Neural progenitor cell (in vitro differentiated cells): ENCODE results near the gene TTLL10. TPM values are rescaled to one million over a fixed set of nuclear protein-coding genes. Genes with fewer than 3 reads are reported as not detected.
"Not testable (repeated sequence)": the region's sequence is repeated elsewhere in the genome, so short reads cannot be mapped to it uniquely, and the experiment has no call there.

Experiments
- DNase-seq: peaks from one replicate; pipeline ENCODE4 v3.0.0-alpha.2; 2016; ENCODE audit warnings: low spot score
- H2AFZ ChIP-seq: fragments of 200-600 bp; sonication (generic); replicated peaks from 2 replicates; pipeline ENCODE4 v1.6.1; 2016; ENCODE audit warnings: antibody characterized with exemption
- H3F3A ChIP-seq: fragments of 200-600 bp; sonication (generic); 2 replicates; pipeline ENCODE4 v1.6.1; 2016; ENCODE audit warnings: antibody characterized with exemption, low read depth
- H3K27ac ChIP-seq: fragments of 200-600 bp; sonication (generic); 2 replicates; pipeline ENCODE4 v1.5.1; 2016; ENCODE audit warnings: mild to moderate bottlenecking
- H3K27me3 ChIP-seq: fragments of 200-600 bp; sonication (generic); 2 replicates; pipeline ENCODE4 v1.6.1; 2016; ENCODE audit warnings: mild to moderate bottlenecking, moderate library complexity
- H3K36me3 ChIP-seq: fragments of 200-600 bp; sonication (generic); 2 replicates; pipeline ENCODE4 v1.5.1; 2016
- H3K4me1 ChIP-seq: fragments of 200-600 bp; sonication (generic); 2 replicates; pipeline ENCODE4 v1.6.1; 2016; ENCODE audit warnings: mixed run types
- H3K4me2 ChIP-seq: fragments of 200-600 bp; sonication (generic); 2 replicates; pipeline ENCODE4 v1.6.1; 2016
- H3K4me3 ChIP-seq: fragments of 200-600 bp; sonication (generic); 2 replicates; pipeline ENCODE4 v1.5.1; 2016
- H3K79me2 ChIP-seq: fragments of 200-600 bp; sonication (generic); 2 replicates; pipeline ENCODE4 v1.6.1; 2016; ENCODE audit warnings: low read depth
- H3K9ac ChIP-seq: fragments of 200-600 bp; sonication (generic); 2 replicates; pipeline ENCODE4 v1.6.1; 2016
- H3K9me3 ChIP-seq: fragments of 200-600 bp; sonication (generic); 2 replicates; pipeline ENCODE4 v1.5.1; 2016; ENCODE audit warnings: low read depth
- H4K20me1 ChIP-seq: fragments of 200-600 bp; sonication (generic); 2 replicates; pipeline ENCODE4 v1.6.1; 2016; ENCODE audit warnings: low read depth
- H3K27ac Mint-ChIP-seq: 3 replicates; pipeline ENCODE4 v1.8.0; 2021; ENCODE audit warnings: mixed read lengths
- H3K27me3 Mint-ChIP-seq: 2 replicates; pipeline ENCODE4 v1.8.0; 2022; ENCODE audit warnings: low read depth, mild to moderate bottlenecking, inconsistent platforms, moderate library complexity, mixed read lengths; ENCODE audit not compliant: insufficient read depth
- H3K36me3 Mint-ChIP-seq: 3 replicates; pipeline ENCODE4 v1.8.0; 2021; ENCODE audit warnings: mixed read lengths
- H3K4me1 Mint-ChIP-seq: 3 replicates; pipeline ENCODE4 v1.8.0; 2021; ENCODE audit warnings: mixed read lengths
- H3K4me3 Mint-ChIP-seq: 3 replicates; pipeline ENCODE4 v1.8.0; 2021; ENCODE audit warnings: mild to moderate bottlenecking, moderate library complexity, mixed read lengths
- H3K9me3 Mint-ChIP-seq: 3 replicates; pipeline ENCODE4 v1.8.0; 2020; ENCODE audit warnings: mixed read lengths
- CTCF ChIP-seq: fragments of 200-600 bp; sonication (generic); IDR thresholded peaks from 2 replicates; pipeline ENCODE4 v1.5.1; 2017; ENCODE audit warnings: antibody characterized with exemption, mild to moderate bottlenecking
- EZH2 ChIP-seq: fragments of 200-600 bp; sonication (generic); IDR thresholded peaks from 2 replicates; pipeline ENCODE4 v1.6.1; 2017; ENCODE audit warnings: antibody characterized with exemption, mild to moderate bottlenecking, moderate library complexity
- EZH2phosphoT487 ChIP-seq: fragments of 200-600 bp; sonication (generic); IDR thresholded peaks from 2 replicates; pipeline ENCODE4 v1.6.1; 2017; ENCODE audit warnings: antibody characterized with exemption
- total RNA-seq: library from RNA; depleted of rRNA; stranded (reverse); fragments of >200 nt; gene quantifications from 2 replicates; pipeline ENCODE4 v1.2.3, GENCODE V29; 2015; ENCODE audit warnings: low replicate concordance

TTLL10 gene
- total RNA-seq, 1 donor from 2014 or later = not detected

- Mint-ChIP-seq H3K9me3 (peaks cover 27% of the 10 kb centered on the region), H3K27me3 (no peaks in the 10 kb centered on the region)
- H3K4me3 ChIP-seq = no peak overlapping the region
Measured at GRCh38 chr1:1191734-1192133, 18.1 kb downstream of the TTLL10 start.

GRCh38 chr1:1194723-1195122, 21.0 kb downstream of the TTLL10 start:
- Mint-ChIP-seq H3K36me3 (peaks cover 2% of the 10 kb centered on the region), H3K4me3 (no peak overlapping the region), H3K9me3 (peaks cover 23% of the 10 kb centered on the region), H3K27me3 (no peaks in the 10 kb centered on the region), H3K4me1 (peaks cover 1% of the 10 kb centered on the region), H3K27ac (no peak overlapping the region)
- H3K4me2 ChIP-seq = no peak overlapping the region
- H3F3A ChIP-seq = no peaks in the 10 kb centered on the region
- H3K9me3 ChIP-seq = peaks cover 4% of the 10 kb centered on the region
- peaks cover 4% of the 10 kb centered on the region for H3K27me3 ChIP-seq
- H2AFZ ChIP-seq = no peak overlapping the region
- H3K9ac ChIP-seq = no peak overlapping the region
- H3K36me3 ChIP-seq = no peaks in the 10 kb centered on the region
- DNase-seq = no peak
- no peak for TF ChIP-seq EZH2phosphoT487
- no peak for TF ChIP-seq CTCF
- no peak for TF ChIP-seq EZH2
- no peaks in the 10 kb centered on the region for H3K4me1 ChIP-seq
- H3K27ac ChIP-seq = no peak overlapping the region
- no peaks in the 10 kb centered on the region for H3K79me2 ChIP-seq
- no peaks in the 10 kb centered on the region for H4K20me1 ChIP-seq
- H3K4me3 ChIP-seq = no peak overlapping the region

More at GRCh38 chr1:1191734-1192133, 18.1 kb downstream of the TTLL10 start:
- Histone ChIP-seq H4K20me1 (no peaks in the 10 kb centered on the region), H3K36me3 (no peaks in the 10 kb centered on the region), H3F3A (no peaks in the 10 kb centered on the region), H2AFZ (no peak overlapping the region), H3K4me1 (no peaks in the 10 kb centered on the region), H3K9me3 (peaks cover 4% of the 10 kb centered on the region), H3K9ac (no peak overlapping the region), H3K27ac (no peak overlapping the region), H3K27me3 (no peaks in the 10 kb centered on the region), H3K79me2 (no peaks in the 10 kb centered on the region), H3K4me2 (no peak overlapping the region)
- DNase-seq = no peak
- H3K4me3 Mint-ChIP-seq = no peak overlapping the region
- H3K36me3 Mint-ChIP-seq = peaks cover 2% of the 10 kb centered on the region
- no peaks in the 10 kb centered on the region for H3K4me1 Mint-ChIP-seq
- no peak overlapping the region for H3K27ac Mint-ChIP-seq
- TF ChIP-seq EZH2phosphoT487 = no peak
- TF ChIP-seq EZH2 = no peak
- no peak for TF ChIP-seq CTCF

- not testable (repeated sequence) for DNase-seq, H3F3A ChIP-seq, H3K9me3 ChIP-seq, H3K4me1 ChIP-seq, H3K4me1 Mint-ChIP-seq, H3K79me2 ChIP-seq, H4K20me1 ChIP-seq, H3K27me3 Mint-ChIP-seq, H3K4me2 ChIP-seq, H3K4me3 Mint-ChIP-seq, H3K36me3 Mint-ChIP-seq, H3K4me3 ChIP-seq, H3K27ac ChIP-seq, H2AFZ ChIP-seq, H3K27ac Mint-ChIP-seq, H3K9ac ChIP-seq, H3K36me3 ChIP-seq
- H3K27me3 ChIP-seq = peaks cover 14% of the 10 kb centered on the region
- peaks cover 23% of the 10 kb centered on the region for H3K9me3 Mint-ChIP-seq
Measured at GRCh38 chr1:1195726-1196125, 22.0 kb downstream of the TTLL10 start.

GRCh38 chr1:1196431-1197187, 22.9 kb downstream of the TTLL10 start:
- Histone ChIP-seq H3K4me1 (peaks cover 3% of the 10 kb centered on the region), H3K4me3 (no peak overlapping the region), H3K9ac (no peak overlapping the region), H4K20me1 (no peaks in the 10 kb centered on the region), H3K27me3 (peaks cover 23% of the 10 kb centered on the region), H3F3A (peaks cover 7% of the 10 kb centered on the region), H3K9me3 (peaks cover 4% of the 10 kb centered on the region), H3K36me3 (no peaks in the 10 kb centered on the region), H2AFZ (no peak overlapping the region), H3K79me2 (no peaks in the 10 kb centered on the region), H3K27ac (no peak overlapping the region), H3K4me2 (no peak overlapping the region)
- TF ChIP-seq EZH2 (no peak), CTCF (no peak), EZH2phosphoT487 (no peak)
- H3K4me3 Mint-ChIP-seq = no peak overlapping the region
- peaks cover 16% of the 10 kb centered on the region for H3K9me3 Mint-ChIP-seq
- H3K27me3 Mint-ChIP-seq = peaks cover 4% of the 10 kb centered on the region
- no peak for DNase-seq
- no peak overlapping the region for H3K27ac Mint-ChIP-seq
- peaks cover 6% of the 10 kb centered on the region for H3K4me1 Mint-ChIP-seq
- peaks cover 2% of the 10 kb centered on the region for H3K36me3 Mint-ChIP-seq
